Upper lobe of left lung (tissue), 4 donors: ENCODE measurements around the gene PRR15.

Experiments
- EP300 ChIP-seq, 4 donors: sonication (generic); formaldehyde crosslinking; IDR thresholded peaks; one replicate each; pipeline ENCODE4 v1.5.1; 2017; ENCODE audit warnings: antibody characterized with exemption in 4 of 4, control low read depth in 2 of 4
- POLR2A ChIP-seq, 4 donors: fragments of 450-650 bp; IDR thresholded peaks; one replicate each; pipeline ENCODE4 v1.5.1; 2016 to 2017; ENCODE audit warnings: antibody characterized with exemption in 4 of 4, mild to moderate bottlenecking in 2 of 4
- POLR2AphosphoS5 ChIP-seq, 2 donors: sonication (generic); formaldehyde crosslinking; IDR thresholded peaks; one replicate each; pipeline ENCODE4 v1.5.1; 2017; ENCODE audit warnings: antibody characterized with exemption in 2 of 2
- TF ChIP-seq, protein P1 (sequence below), 6 experiments: fragments of 450-650 bp in 4 of 6; fragments of 200-600 bp in 2 of 6; sonication (generic) in 2 of 6; IDR thresholded peaks; one replicate each; pipeline ENCODE4 v1.5.1; 2016 to 2019; ENCODE audit warnings: antibody characterized with exemption in 6 of 6

DNA sequence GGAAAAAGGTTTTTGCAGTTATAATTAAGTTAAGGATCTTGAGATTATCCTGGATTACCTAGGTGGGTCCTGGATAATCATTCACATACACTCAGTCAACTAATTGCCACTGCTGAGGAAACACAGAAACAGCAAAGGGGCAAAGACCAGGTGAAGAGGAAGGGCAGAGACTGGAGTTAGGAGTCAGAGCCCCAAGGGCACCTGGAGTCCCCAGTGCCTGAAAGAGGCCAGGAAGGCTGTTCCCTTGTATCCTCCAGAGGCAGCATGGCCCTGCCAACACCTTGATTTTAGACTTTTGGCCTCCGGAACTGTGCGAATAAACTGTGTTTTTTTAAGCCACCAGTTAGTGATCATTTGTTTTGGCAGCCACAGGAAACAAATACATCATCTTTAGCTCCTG is 24.6 kb downstream of the PRR15 start:
- TF ChIP-seq, protein P1, sequence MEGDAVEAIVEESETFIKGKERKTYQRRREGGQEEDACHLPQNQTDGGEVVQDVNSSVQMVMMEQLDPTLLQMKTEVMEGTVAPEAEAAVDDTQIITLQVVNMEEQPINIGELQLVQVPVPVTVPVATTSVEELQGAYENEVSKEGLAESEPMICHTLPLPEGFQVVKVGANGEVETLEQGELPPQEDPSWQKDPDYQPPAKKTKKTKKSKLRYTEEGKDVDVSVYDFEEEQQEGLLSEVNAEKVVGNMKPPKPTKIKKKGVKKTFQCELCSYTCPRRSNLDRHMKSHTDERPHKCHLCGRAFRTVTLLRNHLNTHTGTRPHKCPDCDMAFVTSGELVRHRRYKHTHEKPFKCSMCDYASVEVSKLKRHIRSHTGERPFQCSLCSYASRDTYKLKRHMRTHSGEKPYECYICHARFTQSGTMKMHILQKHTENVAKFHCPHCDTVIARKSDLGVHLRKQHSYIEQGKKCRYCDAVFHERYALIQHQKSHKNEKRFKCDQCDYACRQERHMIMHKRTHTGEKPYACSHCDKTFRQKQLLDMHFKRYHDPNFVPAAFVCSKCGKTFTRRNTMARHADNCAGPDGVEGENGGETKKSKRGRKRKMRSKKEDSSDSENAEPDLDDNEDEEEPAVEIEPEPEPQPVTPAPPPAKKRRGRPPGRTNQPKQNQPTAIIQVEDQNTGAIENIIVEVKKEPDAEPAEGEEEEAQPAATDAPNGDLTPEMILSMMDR (IDR thresholded peaks at IDR 0.05): no peak
- TF ChIP-seq POLR2A (IDR thresholded peaks at IDR 0.05) (no peak), POLR2AphosphoS5 (IDR thresholded peaks at IDR 0.05) (no peak), EP300 (IDR thresholded peaks at IDR 0.05) (no peak)
